ENCODE data around the gene ATP13A1.
"Not testable (repeated sequence)": the region's sequence is repeated elsewhere in the genome, so short reads cannot be mapped to it uniquely, and the experiment has no call there.

DNA sequence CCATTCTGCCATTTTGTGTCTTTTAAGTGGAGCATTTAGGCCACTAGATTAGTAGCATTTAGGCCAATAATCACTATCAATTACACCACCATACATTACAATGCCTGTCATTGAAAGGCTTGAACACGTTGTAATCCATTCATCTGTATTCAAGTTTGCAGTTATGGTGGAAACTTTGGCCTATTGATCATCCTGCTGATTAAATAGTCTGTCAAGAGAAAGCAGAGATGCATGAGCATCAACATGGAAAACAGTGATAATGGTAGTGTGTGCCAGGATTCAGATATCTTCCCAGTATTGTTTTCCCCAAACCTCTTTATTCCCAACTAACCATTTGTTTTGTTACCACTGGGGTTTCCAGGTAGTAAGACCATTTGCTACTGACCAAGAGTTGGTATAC lies 37.0 kb upstream of the ATP13A1 start:
- TF ChIP-seq YY1 (IDR thresholded peaks at IDR 0.05; ENCODE audit: insufficient read depth, insufficient read length); ZNF274 (IDR thresholded peaks at IDR 0.05; ENCODE audit: low read depth, low read length): not testable (repeated sequence)

Measured in NT2/D1 (cell line).